ENCODE data around the gene LRBA.
A peak's percentile ranks its signal among the peaks of the same experiment; 100 is the strongest.

GRCh38 chr4:151004222-151004621 is 10.9 kb downstream of the LRBA start:
- TF ChIP-seq RFX5 (IDR thresholded peaks at IDR 0.05; ENCODE audit: low read depth, low read length) (no peak), CTCF (conservative IDR thresholded peaks at IDR 0.05; ENCODE audit: low read depth, low read length) (no peak), CEBPB (IDR thresholded peaks at IDR 0.05; ENCODE audit: low read depth, low read length) (peak; percentile 81)
